Erythroblast (primary cell): ENCODE results near the gene ILK.
A peak's percentile ranks its signal among the peaks of the same experiment; 100 is the strongest.

ENCODE experiments used
- DNase-seq, 2 experiments: peaks; one replicate each; lab custom pipeline; 2025; lab: John Stamatoyannopoulos, UW
- GATA1 ChIP-seq: IDR thresholded peaks from 2 replicates; pipeline ENCODE4 v1.6.1; 2011; ENCODE audit warnings: low read depth, mild to moderate bottlenecking, control low read depth, low read length, moderate library complexity
- POLR2A ChIP-seq: IDR thresholded peaks from 2 replicates; pipeline ENCODE4 v1.6.1; 2011; ENCODE audit warnings: mild to moderate bottlenecking, low read length

The ILK gene

DNA sequence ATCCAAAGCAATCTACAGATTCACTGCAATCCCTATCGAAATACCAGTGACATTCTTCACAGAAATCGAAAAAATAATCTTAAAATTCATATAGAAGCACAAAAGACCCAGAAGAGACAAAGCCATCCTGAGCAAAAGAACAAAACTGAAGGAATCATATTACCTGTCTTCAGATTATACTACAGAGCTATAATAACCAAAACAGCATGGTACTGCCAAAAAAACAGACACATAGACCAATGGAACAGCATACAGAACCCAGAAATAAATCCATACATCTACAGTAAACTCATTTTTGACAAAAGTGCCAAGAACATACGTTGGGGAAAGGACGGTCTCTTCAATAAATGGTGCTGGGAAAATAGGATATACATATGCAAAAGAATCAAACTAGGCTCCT lies 19.0 kb upstream of the ILK start:
- no peak for TF ChIP-seq GATA1
- TF ChIP-seq POLR2A = no peak
- no peak for DNase-seq

DNA sequence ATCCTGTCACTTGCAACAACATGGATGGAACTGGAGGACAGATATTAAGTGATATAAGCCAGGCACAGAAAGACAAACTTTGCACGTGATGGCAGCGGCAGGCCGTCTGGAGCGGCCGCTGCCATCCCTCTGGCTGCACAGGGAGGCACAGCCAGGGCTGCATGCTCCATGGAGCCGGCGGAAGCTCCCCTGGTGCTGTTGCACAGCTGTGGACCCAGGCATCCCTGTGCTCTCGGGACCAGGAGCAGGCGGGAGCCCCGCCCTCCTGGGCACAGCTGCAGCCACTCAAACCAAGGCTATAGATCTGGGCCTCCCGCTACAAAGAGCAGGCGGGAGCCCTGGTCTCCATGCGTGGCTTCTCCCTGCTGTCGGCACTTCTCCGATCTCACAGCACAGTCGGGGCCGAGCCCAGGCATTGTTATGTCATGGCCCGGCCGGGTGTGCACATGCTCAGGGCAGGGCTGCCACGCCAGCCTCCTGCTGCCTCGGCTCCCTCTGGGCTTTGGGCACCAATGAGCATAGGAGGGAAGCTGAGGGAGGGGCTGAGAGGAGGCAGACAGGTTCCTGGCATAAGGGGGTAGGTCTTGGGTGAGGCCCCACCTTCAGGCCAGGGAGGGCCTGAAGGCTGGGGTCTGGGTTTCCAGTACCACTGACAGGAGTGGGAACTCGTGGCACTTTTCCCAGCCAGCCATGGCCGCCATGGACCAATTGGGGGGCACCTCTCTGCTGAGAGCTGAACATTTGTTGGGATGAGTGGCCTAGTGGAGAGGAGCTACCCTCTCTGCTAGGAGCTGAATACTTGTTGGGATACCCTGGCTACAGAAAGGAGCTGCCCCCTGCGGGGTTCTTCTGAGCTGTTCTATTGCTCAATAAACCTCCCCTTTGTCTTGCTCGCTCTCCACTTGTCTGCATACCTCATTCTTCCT lies 16.9 kb upstream of the ILK start:
- TF ChIP-seq POLR2A = no peak
- TF ChIP-seq GATA1 = no peak
- DNase-seq = no peak

DNA sequence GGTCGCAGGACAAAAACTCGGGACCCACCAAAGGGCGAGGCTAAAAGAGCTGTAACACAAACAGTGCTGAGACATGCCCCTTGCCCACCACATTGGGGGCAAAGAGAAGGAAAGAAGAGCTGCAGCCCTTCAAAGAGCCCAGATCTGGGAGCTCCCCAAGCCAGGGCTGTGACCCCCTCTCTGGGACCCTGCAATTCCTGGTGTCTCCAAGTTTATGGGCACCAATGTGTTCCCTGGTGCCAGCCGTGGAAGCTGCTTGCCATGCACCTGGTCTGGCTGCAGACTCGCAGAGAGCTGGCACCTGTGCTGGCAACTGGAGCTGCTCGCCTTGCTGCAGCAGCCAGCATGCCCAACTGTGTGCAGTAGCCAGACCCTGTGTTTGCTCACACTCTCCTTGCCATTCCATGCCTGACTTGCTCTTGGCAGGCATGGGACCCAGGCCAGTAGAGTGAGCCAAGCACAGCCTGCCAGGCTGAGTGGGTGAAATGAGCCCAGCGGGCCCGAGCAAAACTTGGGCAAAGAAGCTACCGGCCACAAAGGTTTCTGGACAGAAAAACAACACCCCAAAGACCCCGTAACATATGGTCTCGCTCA lies 16.1 kb upstream of the ILK start:
- no peak for DNase-seq

DNA sequence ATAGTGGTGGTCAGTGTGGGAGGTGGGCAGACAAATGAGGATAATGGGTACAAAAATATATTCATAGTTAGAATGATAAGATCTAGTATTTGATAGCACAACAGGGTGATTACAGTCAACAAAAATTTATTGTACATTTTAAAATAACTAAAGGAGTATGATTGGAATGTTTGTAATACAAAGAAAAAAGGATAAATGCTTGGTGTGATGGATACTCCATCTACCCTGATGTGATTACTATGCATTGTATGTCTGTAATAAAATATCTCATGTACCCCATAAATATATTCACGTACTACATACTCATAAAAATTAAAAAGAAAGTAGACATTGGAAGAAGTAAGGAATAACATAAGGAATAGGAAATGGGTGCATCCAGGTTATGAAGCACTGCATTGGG lies 15.6 kb upstream of the ILK start:
- DNase-seq = no peak
- TF ChIP-seq POLR2A (no peak), GATA1 (no peak)

More for the DNA sequence above, 16.1 kb upstream of the ILK start:
- TF ChIP-seq GATA1 (no peak), POLR2A (no peak)

DNA sequence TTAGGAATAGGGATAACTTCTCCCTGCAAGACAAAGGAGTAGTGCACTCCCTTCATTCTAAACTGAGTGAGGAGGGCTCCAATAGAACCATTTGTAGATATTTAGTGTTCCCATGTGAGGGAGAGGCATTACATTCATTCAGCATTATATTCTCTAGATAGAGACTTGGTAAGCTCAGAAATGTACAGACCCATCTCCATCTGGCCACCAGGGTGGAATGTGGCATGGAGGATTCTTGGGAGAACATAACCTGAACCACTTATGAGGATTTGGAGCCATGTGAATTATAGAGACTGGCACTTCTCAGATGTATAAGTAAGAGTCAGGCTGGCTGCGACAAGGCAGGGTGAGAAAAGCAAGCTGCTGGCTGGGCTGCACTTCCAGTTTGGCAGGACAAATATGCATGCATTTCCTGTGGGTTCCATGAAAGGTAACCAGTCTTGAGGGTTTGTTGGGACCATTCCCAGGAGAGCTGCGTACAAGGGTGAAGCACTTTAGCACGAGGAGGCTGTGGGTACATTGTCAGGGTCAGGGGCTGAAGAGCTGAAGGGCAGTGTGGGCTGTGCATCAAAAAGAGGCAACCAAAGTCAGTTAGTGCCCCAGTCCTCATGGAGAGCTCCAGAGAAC lies 9.3 kb upstream of the ILK start:
- DNase-seq = no peak
- no peak for TF ChIP-seq GATA1
- TF ChIP-seq POLR2A = no peak

GRCh38 chr11:6596239-6596877 lies 7.2 kb upstream of the ILK start:
- no peak for TF ChIP-seq GATA1
- no peak for TF ChIP-seq POLR2A
- no peak for DNase-seq

GRCh38 chr11:6598555-6598954 lies 5.0 kb upstream of the ILK start:
- no peak for TF ChIP-seq POLR2A
- TF ChIP-seq GATA1 = no peak
- no peak for DNase-seq

- no peak for TF ChIP-seq POLR2A
- no peak for TF ChIP-seq GATA1
Measured at GRCh38 chr11:6599449-6599848, 4.1 kb upstream of the ILK start.

GRCh38 chr11:6599881-6600390 lies 3.6 kb upstream of the ILK start:
- DNase-seq = no peak
- TF ChIP-seq GATA1 = no peak

More at GRCh38 chr11:6599449-6599848, 4.1 kb upstream of the ILK start:
- DNase-seq = no peak

DNA sequence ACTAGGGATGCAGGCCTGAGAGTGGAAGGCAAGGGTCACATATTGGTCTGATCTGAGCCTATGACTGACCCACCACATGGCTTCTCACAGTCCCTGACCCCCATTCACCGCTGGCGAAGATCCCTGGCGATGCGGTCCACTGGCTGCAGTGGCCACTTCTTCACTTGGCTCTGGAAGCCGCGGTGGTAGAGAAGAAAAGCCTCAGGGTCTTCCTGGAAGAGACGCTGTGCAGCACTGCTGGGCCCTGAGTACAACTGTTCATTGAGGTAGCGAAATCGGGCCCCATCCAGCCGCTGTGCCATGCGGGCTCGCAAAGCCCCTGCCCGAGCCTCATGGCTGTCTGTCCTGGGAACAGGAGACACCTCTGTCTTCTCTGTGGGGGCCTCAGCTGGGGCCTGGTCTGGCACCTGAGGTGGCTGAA lies 2.5 kb upstream of the ILK start:
- TF ChIP-seq POLR2A (no peak), GATA1 (no peak)
- no peak for DNase-seq

GRCh38 chr11:6602096-6602940 lies 1.3 kb upstream of the ILK start:
- TF ChIP-seq POLR2A = no peak
- DNase-seq = peak in 1 of 2 experiments; percentile 47

GRCh38 chr11:6604081-6604626 lies 580 bp downstream of the ILK start:
- peak; percentile 70 for DNase-seq
- TF ChIP-seq POLR2A (no peak), GATA1 (no peak)

DNA sequence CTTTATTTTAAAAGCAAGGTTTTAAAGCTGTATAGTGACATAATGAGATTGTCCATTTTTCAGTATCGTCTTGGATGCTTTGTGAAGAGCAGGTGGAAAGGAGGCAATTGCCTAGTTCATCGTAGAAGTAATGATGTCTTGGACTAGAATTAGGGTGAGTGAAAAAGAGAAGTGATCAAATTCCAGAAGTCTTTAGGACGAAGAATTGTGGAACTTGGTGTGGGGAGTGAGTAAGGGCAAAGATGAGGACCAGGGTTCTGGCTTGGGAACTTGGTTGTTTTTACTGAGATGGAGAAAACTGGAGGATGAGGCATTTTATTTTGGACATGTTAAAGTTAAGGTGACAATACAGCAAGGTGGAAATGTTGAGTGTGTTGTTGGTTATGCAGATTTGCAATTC lies 1.2 kb downstream of the ILK start:
- no peak for DNase-seq
- TF ChIP-seq GATA1 (no peak), POLR2A (no peak)
